Anterior cingulate cortex (tissue), 58 donors: Measurements from ENCODE around the gene CES4A.

Experiments used
- DNase-seq, 58 donors: peaks; one replicate each; lab custom pipeline; 2025; lab: John Stamatoyannopoulos, UW

Gene CES4A

GRCh38 chr16:67016681-67017420, 28.5 kb downstream of the CES4A start:
- DNase-seq: no peak

- DNase-seq: no peak
Observed at GRCh38 chr16:67017421-67017750, 29.0 kb downstream of the CES4A start.

- peak in 46 of 58 donors; percentile 10 to 72 (median 44) for DNase-seq
Observed at GRCh38 chr16:67017810-67018488, 29.6 kb downstream of the CES4A start.

- no peak for DNase-seq
Observed at GRCh38 chr16:67019171-67019570, 30.8 kb downstream of the CES4A start.

- DNase-seq: no peak
Observed at GRCh38 chr16:67021321-67021720, 32.9 kb downstream of the CES4A start.

- no peak for DNase-seq
Observed at GRCh38 chr16:67022531-67023214, 34.3 kb downstream of the CES4A start.

GRCh38 chr16:67023689-67024088, 35.3 kb downstream of the CES4A start:
- DNase-seq: no peak

- no peak for DNase-seq
Observed at GRCh38 chr16:67024384-67025209, 36.2 kb downstream of the CES4A start.

GRCh38 chr16:67025210-67025550, 36.8 kb downstream of the CES4A start:
- DNase-seq: no peak

- no peak for DNase-seq
Observed at GRCh38 chr16:67026570-67026969, 38.2 kb downstream of the CES4A start.

GRCh38 chr16:67027046-67027445, 38.7 kb downstream of the CES4A start:
- no peak for DNase-seq

- no peak for DNase-seq
Observed at GRCh38 chr16:67028167-67028695, 39.8 kb downstream of the CES4A start.

- DNase-seq: peak in 57 of 58 donors; percentile 49 to 92 (median 85)
Observed at GRCh38 chr16:67028696-67029253, 40.4 kb downstream of the CES4A start, which contains the start of gene CBFB. TSS of gene CBFB (plus strand) at chr16:67029149. CDS start at chr16:67029408, 259 bp downstream.

- DNase-seq: peak in 40 of 58 donors; percentile 16 to 75 (median 52)
Observed at GRCh38 chr16:67029254-67030096, 41.1 kb downstream of the CES4A start.

GRCh38 chr16:67030221-67030962, 42.0 kb downstream of the CES4A start:
- no peak for DNase-seq

- DNase-seq: no peak
Observed at GRCh38 chr16:67034487-67034886, 46.1 kb downstream of the CES4A start.

- DNase-seq: no peak
Observed at GRCh38 chr16:67035364-67035763, 47.0 kb downstream of the CES4A start.

- no peak for DNase-seq
Observed at GRCh38 chr16:67036323-67036741, 47.9 kb downstream of the CES4A start.
